ENCODE results near the gene RBBP8NL. TPM values are rescaled to one million over a fixed set of nuclear protein-coding genes. Genes with fewer than 3 reads are reported as not detected.
"Not testable (repeated sequence)": the region's sequence is repeated elsewhere in the genome, so short reads cannot be mapped to it uniquely, and the experiment has no call there.

Gene RBBP8NL
- polyA plus RNA-seq, 3 donors = 2.4 to 2.9 (median 2.7) TPM

DNA sequence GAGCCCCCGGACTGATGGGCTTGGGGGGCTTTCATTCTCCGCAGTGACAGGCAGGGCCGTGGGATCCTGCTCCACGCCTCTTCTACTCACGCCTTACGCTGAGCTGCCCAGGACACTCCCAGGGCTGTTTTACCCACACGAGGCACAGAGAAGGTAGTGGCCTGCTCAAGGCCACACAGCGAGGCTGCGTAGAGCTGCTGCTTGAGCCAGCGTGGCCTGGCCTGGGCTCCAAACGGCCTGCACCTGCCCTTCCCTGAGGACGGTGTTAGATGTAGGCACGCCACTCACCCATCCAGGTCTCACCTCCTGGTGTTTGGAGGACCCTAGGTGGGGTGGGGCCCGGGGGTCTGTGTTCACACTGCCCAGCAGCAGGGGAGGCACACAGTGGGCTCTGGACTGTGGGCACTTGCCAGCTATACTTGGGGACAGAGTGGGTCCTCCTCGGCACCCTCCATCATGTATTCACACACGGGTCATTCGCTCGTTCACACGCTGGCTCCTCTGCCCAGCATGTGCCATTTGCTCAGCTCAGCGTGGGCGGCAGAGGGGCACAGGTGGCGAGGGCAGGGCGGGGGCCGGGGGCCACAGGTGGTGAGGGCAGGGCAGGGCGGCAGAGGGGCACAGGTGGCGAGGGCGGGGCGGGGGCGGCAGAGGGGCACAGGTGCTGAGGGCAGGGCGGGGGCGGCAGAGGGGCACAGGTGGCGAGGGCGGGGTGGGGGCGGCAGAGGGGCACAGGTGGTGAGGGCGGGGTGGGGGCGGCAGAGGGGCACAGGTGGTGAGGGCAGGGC lies 18.4 kb upstream of the RBBP8NL start:
- no peak for DNase-seq

DNA sequence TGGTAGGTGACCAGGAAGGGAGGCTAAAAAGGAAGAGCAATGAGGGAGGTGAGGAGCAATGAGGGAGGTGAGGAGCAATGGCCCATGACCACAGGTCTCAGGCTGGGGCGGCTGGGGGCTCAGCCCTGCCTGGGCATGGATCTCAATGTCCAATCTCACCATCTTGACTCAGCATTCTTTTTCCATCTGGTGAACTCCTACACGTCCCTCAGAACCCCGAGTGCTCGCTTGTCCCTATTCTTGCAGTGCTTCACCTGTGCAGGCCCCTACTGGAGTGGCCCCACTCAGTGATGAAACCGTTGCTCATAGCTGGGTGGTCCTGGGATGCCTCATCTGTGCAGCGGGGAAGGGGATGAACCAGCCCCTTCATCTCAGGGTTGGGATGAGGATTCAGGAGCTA lies 16.9 kb upstream of the RBBP8NL start:
- DNase-seq = no peak

DNA sequence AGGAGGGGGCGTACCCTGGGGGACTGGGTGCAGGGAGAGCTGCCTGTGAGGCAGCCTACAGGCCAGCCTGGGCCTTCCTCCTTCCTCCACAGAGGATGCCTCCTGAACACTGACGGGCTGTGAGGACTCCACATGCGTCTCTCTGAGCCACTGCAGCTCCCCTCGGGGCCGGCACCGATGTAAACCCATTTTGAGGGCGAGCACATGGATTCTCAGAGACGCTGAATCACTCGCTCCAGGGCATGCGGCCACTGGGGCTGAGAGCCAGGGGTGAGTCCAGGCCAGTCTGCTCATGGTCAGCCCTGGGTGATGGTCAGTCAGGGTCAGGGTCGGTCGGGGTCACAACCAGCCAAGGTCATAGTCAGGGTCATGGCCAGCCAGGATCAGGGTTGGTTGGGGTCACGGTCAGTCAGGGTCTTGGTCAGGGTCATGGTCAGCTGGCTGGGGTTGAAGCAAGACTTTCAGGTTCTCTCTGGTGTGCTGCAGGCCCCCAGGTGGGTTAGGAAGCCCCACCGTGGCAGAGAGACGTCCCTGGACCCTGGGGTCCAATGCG lies 14.7 kb upstream of the RBBP8NL start:
- no peak for DNase-seq

GRCh38 chr20:62439218-62439617 lies 11.9 kb upstream of the RBBP8NL start:
- no peak for DNase-seq

GRCh38 chr20:62437927-62438326 lies 10.6 kb upstream of the RBBP8NL start:
- DNase-seq = no peak

- no peak for DNase-seq
These were observed 10.2 kb upstream of the RBBP8NL start for GRCh38 chr20:62437496-62437895.

- DNase-seq = no peak
These were observed 9.4 kb upstream of the RBBP8NL start for GRCh38 chr20:62436692-62437091.

GRCh38 chr20:62433658-62434497 lies 6.5 kb upstream of the RBBP8NL start:
- peak; percentile 80 for DNase-seq

DNA sequence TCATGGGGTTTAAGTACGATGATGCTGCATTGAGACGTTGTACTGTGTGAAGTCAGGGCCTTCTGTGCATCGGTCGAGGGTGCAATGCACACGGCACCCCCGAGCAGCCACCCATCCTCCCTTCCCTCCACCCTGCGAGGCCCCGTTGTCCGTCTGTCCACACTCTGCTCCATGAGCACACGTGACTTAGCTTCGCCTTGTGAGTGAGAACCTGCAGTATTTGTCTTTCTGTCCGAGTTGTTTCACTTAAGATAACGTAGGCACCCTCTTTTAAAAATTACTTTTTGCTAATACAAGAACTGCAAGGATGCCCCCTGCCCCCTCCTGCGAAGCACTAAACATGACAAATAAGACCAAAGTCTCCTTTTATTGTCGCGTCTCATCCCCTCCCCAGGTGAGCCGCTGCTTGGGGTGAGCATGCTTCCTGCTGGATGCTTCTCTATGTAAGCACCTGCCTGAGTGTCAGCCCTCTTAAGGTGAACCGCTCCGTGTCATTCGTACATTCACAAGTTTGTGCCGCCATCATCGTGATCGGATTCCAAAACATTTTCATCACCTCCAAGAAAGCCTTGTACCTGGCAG lies 3.6 kb upstream of the RBBP8NL start:
- DNase-seq = no peak

GRCh38 chr20:62430311-62430853 lies 3.0 kb upstream of the RBBP8NL start:
- no peak for DNase-seq

GRCh38 chr20:62429455-62430310 lies 2.3 kb upstream of the RBBP8NL start:
- DNase-seq = no peak

- DNase-seq = no peak
These were observed 1.3 kb upstream of the RBBP8NL start for GRCh38 chr20:62428396-62429295.

- DNase-seq = no peak
These were observed 648 bp upstream of the RBBP8NL start for GRCh38 chr20:62428002-62428372.

DNA sequence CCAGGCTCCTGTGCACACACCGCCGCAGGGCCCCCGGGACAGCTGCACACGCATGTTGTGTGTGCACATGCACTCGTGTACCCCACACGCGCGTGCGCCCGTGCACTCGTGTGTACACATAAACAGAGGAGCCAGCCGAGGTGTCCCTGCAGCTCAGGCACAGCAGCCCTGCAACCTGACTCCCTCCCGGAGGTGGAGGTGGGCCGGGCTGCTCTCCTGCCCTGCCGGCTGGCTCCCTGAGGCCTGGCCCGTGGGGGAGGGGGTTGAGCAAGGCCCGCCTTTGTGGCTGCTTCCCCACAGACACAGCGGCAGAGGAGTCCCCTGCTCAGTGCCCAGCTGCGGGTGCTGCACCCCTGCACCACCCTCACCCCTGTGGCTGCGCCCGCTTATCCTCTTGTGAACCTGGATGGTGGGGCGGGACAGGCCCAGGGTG lies 624 bp downstream of the RBBP8NL start:
- peak; percentile 53 for DNase-seq

- not testable (repeated sequence) for DNase-seq
These were observed 1.3 kb downstream of the RBBP8NL start for GRCh38 chr20:62426059-62426348.

GRCh38 chr20:62425281-62426058 lies 1.9 kb downstream of the RBBP8NL start:
- DNase-seq = no peak

DNA sequence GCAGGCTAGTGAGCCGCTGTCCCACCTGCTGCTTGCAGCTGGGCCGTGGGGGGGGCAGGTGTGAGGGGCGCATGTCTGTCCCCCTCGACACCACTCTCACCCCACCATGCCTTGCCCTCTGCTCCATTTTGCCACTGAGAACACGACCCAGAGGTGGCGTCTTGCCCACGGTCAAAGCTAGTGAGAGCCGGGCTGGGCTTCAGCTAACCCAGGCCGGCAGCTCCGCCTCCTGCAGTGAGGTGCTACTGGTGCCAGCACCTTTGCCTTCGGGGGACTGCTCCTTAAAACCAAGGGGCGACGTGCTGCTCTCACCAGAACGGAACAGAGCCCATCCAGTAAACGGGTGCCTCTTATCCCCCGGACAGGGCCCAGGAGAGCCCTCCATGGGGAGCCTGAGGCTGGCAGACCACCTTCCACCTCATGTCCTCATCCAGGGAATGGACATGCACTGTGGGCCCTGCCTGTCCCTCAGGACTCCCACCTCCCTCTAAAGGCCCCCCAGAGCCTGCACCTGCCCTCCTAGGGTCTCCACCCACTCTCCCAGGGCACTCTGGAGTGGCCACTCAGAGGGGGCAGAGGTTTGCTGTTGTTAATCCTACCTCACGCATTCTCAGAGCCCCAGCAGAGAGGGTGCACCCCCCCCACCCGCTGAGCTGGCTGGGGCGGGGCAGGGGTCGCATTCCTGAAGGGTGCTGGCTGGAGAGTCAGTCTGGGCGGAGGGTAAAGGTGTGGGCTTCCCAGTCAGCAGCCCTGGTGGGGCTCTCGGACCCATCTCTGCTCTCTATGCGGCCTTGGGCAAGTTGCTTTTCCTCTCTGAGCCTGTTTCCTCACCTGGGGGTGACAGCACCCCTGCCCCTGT lies 2.9 kb downstream of the RBBP8NL start:
- no peak for DNase-seq

- no peak for DNase-seq
These were observed 4.0 kb downstream of the RBBP8NL start for GRCh38 chr20:62423326-62423706.

All from renal pelvis (tissue), 4 donors.